HG03135 (cell line): ENCODE results near the gene PKM.
A peak's percentile ranks its signal among the peaks of the same experiment; 100 is the strongest.

ENCODE experiments used
- ATAC-seq: cut with Tn5 transposase; IDR thresholded peaks from one replicate; pipeline ENCODE4 v1.9.1; 2021; ENCODE audit warnings: mild to moderate bottlenecking, moderate library complexity; ENCODE audit not compliant: unreplicated experiment

PKM gene

DNA sequence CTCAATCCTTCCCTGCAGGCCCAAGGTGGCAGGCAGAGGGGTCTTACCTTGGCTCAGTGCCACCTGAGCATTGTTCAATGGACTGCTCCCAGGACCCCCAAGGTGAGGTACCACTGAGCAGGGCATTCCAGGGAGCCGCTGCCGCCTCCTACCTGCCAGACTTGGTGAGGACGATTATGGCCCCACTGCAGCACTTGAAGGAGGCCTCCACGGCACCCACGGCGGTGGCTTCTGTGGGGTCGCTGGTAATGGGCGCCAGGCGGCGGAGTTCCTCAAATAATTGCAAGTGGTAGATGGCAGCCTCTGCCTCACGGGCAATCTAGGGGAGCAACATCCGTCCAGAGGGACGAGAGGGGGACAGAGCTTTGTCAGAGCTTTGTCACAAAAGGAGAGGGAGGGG is 28.7 kb downstream of the PKM start:
- no peak for ATAC-seq

DNA sequence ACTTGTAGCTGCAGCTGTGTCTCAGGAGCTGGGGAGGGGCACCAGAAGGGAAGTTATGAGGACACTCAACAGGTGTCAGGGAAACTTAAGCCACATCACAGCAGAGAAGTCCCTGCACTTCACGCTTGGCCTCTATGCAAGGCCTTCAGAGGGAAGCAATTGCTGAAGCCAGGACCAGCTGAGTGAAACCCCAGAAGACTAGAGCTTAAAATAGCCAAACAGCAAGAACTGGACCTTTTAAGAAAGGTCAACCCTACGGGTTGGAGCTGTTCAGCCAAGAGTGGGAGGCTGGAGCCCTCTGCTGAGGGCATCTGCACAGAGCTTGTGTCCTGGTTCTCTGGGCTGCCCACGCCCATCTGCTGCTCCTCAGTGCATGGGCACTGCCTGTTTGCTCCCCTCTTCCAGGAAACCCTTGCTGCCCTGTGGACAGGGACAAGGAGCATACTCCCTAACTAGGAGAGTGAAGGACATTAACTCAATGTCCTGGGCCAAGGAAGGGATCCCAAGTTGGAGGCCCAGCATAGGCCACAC is 29.5 kb downstream of the PKM start:
- ATAC-seq, result no peak

DNA sequence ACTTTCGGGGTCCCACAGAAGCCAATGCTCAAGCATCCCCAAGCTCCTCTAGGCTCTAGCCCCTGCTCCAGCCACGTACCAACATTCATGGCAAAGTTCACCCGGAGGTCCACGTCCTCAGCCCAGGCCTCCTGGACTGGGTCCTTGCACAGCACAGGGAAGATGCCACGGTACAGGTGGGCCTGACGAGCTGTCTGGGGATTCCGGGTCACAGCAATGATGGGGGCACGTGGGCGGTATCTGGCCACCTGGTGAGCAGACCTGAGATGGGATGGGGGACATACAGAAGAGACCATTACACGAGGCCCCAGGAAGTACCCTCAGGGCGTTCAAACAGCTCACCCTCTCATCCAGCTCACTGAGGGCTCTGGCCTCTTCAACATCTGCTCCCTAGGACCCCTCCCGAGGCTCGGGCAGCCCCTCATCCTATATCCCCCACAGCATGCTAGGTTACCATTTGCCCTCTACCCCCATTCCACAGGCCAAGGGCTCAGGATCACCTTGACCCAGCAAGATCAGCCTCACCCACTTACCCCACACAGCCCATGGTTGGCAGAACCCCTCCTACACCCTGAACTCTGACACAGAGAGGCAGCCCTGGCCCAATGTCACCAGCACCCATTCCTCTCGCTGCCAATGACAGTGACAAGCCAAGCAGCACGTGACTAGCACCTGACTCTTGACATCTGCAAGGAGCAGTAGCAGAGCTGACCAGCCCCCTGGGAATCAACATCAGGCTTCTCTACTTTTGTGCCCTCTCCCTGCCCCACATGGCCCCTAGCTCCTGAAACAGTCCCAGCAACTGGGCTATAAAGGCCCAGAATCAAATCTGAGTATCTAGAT is 30.4 kb downstream of the PKM start:
- no peak for ATAC-seq

DNA sequence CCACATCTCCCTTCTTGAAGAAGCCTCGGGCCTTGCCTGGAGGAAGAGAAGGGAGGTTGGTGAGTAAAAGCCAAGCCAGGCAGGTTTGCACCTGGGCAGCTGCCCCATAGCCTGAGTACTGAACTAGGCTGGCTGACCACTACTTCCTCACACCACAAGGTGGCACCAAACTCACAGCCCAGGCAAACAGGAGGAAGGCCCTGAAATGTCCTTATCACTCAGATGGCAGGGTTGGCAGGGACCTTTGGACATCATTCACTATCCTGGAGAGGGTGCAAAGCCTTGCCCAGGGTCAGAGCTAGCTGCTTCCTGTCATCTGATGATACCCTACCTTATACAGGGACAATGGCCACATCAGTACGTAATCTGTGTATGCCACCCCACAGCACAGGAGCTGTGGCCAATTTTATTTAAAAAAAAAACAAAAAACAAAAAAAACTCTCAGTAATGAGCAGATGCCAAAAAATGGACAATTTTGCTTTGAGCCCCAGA is 31.2 kb downstream of the PKM start:
- ATAC-seq, result peak; percentile 39

DNA sequence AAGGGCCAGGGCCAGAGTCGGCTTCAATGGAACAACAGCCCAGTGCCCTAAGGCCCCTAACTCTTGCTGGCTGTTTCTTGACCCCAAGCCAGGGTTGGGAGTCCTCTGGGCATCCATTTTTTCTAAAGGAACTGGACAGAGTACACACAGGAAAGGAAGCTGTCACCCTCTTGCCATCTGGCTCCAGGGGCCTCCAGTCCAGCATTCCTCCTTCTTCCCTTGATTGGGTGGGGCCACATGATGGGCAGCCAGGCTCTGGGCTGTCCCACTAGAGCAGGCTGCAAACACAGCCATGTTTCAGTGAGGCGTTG is 31.8 kb downstream of the PKM start:
- ATAC-seq, result no peak

DNA sequence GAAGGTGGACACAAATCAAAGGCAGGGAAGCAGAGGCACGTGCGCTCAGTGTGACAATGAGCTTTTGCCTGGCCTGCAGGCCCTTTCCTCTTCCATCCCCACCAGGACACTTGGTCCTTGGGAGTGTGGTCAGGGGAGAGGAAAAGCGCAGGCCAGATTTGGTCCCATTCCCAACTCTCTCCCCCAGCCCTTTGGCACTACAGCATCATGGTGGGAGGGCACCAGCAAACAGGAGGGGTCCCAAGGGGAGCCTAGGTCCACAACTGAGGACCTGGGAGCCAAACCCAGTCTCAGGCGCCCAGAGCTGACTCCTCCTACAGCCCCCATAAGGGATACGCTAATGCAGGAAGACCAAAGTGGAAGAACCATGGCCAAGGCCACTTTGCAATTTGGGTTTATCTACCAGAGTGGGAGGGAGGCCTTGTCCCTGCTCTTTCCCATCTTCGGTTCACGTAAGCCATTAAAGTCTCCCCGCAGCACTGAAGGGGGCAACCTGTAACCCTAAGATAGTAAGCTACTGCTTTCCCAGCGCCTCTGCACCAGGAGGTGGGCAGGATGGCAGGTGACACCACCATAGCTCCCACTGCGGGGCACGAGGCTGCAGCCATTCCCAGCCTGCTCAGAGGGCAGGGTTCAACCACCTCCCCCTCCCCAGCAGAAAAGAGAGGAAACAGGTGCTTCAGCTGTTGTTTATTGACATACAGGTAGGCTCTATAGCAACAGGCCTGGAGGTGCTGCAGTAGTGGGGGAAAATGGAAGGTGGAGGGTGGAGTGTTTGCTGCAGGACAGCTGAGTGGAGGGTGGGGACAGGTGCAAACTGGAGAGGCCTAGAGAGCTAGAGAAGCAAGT is 32.4 kb downstream of the PKM start:
- no peak for ATAC-seq

DNA sequence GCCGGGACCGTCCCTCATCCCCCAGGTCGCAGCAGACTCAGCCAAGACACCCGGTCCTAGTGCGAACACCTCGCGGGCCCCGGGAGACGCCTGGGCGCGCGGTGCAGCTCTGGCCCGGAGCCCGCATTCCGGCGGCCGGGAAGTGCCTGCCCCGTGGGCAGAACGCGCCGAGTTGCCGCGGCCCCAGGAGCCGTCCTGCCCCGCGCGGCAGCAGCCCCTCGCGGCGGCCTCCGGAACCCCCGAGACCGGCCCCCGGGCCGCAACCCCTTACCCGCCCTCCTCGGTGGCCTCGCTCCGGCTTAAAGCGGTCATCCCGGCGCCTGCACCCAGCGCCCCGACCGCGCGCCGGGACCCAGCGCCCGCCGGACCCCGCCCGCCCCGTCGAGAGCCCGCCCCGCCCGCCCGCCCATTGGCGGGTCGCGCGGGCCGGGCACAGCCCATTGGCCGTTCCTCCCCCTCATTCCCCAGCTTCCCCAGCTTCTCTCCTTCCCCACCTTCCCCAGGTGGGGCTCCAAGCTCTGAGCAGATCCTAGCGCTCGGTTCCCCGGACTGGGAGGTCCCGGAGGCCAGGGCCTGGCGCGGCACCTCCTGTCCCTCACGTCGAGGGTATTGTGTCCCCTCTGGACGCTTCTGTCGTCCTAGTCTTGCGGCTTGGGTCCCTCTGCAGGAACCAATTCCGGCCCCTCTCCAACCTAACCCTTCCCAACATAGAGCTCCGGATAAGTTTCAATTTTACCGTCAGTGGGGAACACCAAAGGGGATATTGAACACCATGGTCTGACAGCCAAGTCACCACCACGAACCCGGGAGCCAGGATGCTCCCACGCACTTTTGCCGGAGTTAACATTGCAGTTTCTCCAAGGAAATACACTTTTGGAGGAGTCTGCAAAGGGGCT is 33.3 kb downstream of the PKM start, which contains the start of gene GRAMD2A:
GRAMD2A (minus strand) TSS at position 328 of the 896 bp plus-strand sequence.
- no peak for ATAC-seq

DNA sequence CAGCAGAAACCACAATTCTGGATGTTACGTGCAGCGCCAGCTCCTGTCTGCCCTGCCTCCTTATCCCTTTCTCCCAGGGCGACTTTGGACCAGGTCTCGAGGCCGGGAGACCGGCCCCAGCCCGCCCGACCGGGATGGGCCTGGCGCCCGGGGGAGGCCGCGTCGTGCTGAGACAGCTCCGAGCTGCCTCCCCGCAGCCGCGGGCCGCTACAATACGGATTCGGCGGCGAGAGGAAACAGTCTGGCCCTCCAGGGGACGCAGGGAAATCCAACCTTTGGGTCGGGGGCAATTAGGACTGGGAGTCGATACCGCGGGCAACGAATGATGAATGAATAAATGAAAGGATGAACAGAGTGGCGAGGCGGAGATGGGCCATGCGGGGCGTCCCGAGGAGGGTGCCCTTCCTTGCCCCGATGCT is 33.9 kb downstream of the PKM start:
- no peak for ATAC-seq

DNA sequence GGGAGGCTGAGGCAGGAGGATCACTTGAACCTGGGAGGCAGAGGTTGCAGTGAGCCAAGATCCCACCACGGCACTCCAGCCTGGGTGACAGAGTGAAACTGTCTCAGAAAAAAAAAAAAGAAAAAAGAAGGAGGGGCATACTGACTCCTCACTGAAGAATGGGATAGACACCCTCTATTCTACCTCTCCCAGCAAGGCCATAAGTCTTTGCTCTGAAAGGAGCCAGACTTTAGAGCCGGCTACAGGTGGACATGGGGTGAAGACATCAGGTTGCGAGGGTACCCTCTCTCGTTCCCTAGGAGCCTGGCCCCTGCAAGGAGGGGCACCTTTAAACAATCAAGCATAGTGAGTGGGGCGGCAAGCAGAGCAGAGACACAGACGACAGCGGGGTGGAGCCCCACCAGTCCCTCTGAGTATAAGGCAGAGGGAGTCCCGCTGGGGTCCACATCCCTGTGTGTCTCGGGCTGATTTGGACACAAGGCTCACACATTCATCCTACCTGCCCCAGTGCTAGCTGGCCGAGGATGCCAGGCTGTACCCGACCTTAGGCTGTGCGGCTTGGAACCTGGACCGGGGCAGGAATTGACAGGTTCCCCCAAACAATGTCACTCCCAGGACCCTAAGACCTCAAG is 34.5 kb downstream of the PKM start:
- no peak for ATAC-seq

DNA sequence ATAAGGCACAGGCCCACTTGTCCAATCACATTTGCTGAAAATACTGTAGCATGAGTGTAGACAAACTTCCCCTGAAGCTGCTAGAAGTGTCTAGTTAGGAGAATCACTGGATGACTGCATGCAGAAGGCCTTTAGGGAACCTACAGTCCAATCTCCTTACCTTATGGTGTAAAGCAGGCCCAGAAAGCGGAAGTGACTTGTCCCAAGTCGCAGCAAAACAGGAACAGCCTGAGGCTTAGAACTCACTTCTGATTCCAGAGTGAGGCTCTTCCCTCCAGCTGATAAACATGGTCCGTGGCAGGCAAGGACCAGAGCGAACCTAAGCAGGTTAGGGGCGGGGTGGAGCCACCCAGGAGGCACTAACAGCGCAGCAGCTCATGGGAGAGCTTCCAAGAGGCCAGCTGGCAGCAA is 35.9 kb downstream of the PKM start:
- no peak for ATAC-seq

DNA sequence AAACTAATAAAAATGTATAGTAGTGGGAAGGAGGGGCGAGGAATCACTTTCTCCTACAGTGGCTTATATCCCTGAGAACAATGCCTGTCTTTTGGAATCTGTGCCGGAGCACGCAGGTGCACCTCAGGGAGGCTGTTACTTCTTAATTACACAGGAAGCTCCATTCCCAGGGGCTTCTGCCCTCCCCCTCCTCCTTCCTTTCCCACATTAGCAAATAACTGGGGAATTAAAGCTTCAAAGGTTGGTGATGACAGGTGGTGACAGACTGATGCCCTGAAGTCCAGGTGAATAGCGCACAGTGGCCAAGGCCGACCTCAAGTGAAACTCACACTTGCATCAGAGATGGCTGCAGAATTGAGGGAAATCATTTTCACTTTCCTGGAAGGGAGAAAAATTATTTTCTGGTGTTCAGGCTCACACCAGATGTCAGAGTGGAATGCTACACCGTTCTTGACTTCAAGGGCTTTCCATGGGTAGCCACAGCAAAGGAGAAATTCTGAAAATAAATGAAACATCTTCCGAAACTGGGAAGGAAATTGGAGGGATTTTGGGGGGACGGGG is 37.1 kb downstream of the PKM start:
- ATAC-seq, result no peak

DNA sequence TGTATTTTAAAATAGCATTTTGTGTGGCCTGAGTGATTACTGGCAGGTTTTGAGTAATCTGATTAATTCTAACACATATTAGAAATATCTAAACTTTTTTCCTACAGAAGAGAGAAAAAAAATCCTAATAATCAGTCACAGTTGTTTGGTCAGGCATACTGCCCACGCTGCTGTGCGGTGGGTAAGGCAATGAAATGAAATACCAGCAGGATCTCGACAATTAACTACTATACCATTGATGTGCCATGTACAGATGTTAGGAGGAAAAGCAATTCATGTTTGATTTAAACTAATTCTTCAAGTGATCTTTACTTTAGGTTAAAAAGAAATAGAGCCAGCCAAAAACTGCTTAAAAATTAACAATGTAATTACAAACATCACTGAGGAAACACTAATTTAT is 38.6 kb downstream of the PKM start:
- no peak for ATAC-seq

DNA sequence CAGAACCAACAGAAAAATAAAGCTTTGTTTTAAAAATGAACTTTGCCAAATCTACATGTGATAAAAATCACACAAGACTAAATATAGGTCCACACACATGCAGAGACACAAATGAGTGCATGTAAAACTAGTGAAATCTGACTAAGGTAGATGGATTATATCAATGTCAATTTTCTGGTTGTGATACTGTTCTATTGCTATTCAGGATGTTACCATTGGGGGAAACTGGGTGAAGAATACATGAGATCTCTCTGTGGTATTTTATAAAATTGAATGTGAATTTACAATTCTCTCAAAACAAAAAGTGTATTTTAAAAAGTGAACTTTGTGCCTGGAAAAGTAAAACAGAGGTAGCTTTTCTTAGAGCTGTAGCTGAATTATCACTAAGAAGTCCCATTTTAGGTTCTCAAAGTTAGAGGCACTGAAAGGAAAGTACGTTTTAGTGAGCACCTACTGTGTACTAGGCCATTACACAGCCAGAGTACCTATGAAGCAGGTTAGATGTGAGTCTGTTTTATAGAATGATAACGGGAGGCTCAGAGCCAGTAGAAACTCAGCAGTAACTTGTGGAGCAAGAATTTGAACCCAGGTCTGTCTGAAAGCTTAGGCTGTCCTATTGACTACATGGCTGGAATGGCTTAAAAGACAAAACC is 41.6 kb downstream of the PKM start:
- ATAC-seq, result no peak

DNA sequence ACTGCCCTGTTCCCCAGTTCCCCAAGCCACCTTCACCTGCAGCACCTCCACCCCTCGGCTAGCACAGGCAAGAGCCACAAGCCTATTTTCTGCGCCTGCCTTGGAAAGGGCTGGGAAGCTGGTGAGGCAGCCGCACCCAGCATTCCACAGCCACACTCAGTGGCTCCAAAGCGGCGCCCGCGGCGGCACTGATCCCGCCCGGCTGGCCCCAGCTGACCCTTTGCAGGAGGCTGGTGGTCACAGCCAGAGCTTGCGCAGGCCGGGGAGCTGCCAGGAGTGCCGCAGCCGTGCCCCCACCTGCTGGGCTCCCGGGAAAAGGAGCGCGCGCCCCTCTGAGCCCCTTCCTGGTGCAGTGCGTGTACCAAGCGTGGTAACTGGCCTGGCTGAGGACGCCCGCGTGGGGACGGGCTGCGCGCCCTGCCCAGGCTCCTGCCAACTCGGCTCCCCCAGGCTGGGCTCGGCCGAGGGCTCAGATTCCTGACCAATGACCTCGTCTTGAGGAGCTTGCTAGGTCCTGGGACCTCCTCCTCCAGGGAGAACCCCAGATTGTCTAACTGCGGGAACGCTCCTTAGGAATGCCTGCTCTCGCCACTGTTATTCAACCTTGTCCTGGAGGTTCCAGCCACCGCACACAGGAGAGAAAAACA is 46.7 kb downstream of the PKM start:
- no peak for ATAC-seq

DNA sequence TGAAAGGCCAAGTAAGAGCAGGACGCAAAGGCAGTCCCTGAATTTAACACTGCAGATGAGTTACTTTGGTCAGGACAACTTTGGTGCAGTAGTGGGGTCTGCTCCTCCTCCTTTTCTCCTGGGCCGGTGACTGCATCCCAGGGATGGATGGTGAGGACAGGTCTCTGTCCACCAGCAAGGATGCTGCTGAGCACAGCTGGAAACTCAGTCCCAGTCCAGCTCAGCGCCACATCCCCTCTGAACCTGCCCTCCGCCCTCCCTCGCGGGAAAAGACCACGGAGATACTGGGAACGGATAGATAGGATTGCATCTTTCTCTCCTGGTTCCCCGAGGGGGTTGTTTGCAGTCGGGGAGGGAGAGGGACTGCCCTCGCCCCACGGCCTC is 47.2 kb downstream of the PKM start:
- no peak for ATAC-seq

DNA sequence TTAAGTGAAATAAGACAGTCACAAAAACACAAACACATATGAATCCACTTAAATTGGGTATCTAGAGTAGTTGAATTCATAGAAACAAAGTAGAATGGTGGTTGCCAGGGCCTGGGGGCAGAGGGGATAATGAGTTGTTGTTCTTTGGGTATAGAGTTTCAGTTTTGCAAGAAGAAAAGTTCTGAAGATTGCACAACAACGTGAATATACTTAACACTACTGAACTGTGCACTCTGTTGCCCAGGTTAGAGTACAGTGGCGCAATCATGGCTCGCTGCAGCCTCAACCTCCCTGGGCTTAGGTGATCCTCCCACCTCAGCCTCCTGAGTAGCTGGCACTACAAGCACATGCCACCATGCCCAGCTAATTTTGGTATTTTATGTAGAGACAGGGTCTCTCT is 48.3 kb downstream of the PKM start:
- ATAC-seq, result no peak

DNA sequence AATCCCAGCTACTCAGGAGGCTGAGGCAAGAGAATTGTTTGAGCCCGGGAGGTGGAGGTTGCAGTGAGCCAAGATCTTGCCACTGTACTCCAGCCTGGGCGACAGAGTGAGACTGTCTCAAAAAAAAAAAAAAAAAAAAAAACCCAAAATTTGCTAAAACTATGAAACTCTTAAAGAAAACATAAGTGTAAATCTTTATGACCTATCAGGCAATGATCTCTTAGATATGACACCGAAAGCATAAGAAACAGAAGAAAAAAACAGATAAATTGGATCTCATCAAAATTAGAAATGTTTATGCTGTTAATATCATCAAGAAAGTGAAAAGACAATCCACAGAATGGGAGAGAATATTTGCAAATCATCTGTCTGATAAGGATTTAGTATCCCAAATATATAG is 48.7 kb downstream of the PKM start:
- no peak for ATAC-seq

DNA sequence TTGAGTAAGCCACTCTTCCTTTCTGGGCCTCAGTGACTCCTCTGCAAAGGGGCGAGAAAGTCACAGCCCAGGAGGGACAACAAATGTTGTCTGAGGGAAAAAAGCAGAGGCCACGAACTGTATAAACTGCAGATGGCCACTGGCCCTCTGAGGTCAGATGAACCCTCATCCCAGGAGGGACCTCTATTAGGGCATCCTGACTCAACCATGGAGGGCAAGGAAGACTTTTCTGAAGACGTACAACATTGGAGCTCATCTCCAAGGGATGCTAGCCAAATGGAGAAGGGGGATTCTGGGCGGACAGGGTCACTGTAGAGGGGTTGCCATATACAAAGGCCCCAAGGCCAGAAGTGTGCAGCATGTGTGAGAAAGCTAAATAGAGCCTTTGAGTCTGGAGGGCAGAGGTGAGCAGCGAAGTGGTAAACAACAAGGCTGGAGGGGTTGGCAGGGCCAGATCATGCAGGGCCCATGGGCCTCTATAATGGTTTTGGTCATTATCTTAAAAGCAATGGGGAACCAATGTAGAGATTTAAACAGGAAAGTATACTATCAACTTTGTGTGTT is 50.1 kb downstream of the PKM start:
- no peak for ATAC-seq
